HG02885 (cell line): Measurements from ENCODE around the gene SEPTIN2.
"Not testable (repeated sequence)": the region's sequence is repeated elsewhere in the genome, so short reads cannot be mapped to it uniquely, and the experiment has no call there.

ENCODE experiments used
- ATAC-seq: cut with Tn5 transposase; IDR thresholded peaks from one replicate; pipeline ENCODE4 v1.9.1; 2021; ENCODE audit warnings: mild to moderate bottlenecking; ENCODE audit not compliant: unreplicated experiment, poor library complexity

Gene SEPTIN2

GRCh38 chr2:241315879-241316631 lies at the start of gene SEPTIN2:
Gene SEPTIN2 (plus strand): TSS chr2:241315925. CDS start chr2:241324233, 8,308 bp downstream.
- peak; percentile 41 for ATAC-seq

- ATAC-seq, result no peak
Measured at GRCh38 chr2:241267249-241268067, 48.3 kb upstream of the SEPTIN2 start.

- no peak for ATAC-seq
Measured at GRCh38 chr2:241268306-241268705, 47.4 kb upstream of the SEPTIN2 start.

- no peak for ATAC-seq
Measured at GRCh38 chr2:241268716-241269445, 46.8 kb upstream of the SEPTIN2 start.

- ATAC-seq, result no peak
Measured at GRCh38 chr2:241269707-241270520, 45.8 kb upstream of the SEPTIN2 start.

- ATAC-seq, result no peak
Measured at GRCh38 chr2:241270531-241270930, 45.2 kb upstream of the SEPTIN2 start.

GRCh38 chr2:241271706-241272302 lies 43.9 kb upstream of the SEPTIN2 start:
- ATAC-seq, result peak; percentile 47

- ATAC-seq, result peak; percentile 64
Measured at GRCh38 chr2:241272303-241273209, 43.2 kb upstream of the SEPTIN2 start.

GRCh38 chr2:241273210-241274020 lies 42.3 kb upstream of the SEPTIN2 start:
- ATAC-seq, result no peak

GRCh38 chr2:241274127-241274526 lies 41.6 kb upstream of the SEPTIN2 start:
- ATAC-seq, result no peak

- ATAC-seq, result no peak
Measured at GRCh38 chr2:241275504-241275903, 40.2 kb upstream of the SEPTIN2 start.

GRCh38 chr2:241275910-241276309 lies 39.8 kb upstream of the SEPTIN2 start:
- ATAC-seq, result no peak

- not testable (repeated sequence) for ATAC-seq
Measured at GRCh38 chr2:241278306-241278705, 37.4 kb upstream of the SEPTIN2 start.

GRCh38 chr2:241279413-241279812 lies 36.3 kb upstream of the SEPTIN2 start:
- no peak for ATAC-seq

GRCh38 chr2:241279828-241280227 lies 35.9 kb upstream of the SEPTIN2 start:
- no peak for ATAC-seq

- no peak for ATAC-seq
Measured at GRCh38 chr2:241280291-241280690, 35.4 kb upstream of the SEPTIN2 start.

- ATAC-seq, result no peak
Measured at GRCh38 chr2:241282555-241282954, 33.2 kb upstream of the SEPTIN2 start.

GRCh38 chr2:241285596-241285995 lies 30.1 kb upstream of the SEPTIN2 start:
- ATAC-seq, result no peak
